Measurements from ENCODE around the gene KPNA2.
"Not testable (repeated sequence)": the region's sequence is repeated elsewhere in the genome, so short reads cannot be mapped to it uniquely, and the experiment has no call there.

The KPNA2 gene

DNA sequence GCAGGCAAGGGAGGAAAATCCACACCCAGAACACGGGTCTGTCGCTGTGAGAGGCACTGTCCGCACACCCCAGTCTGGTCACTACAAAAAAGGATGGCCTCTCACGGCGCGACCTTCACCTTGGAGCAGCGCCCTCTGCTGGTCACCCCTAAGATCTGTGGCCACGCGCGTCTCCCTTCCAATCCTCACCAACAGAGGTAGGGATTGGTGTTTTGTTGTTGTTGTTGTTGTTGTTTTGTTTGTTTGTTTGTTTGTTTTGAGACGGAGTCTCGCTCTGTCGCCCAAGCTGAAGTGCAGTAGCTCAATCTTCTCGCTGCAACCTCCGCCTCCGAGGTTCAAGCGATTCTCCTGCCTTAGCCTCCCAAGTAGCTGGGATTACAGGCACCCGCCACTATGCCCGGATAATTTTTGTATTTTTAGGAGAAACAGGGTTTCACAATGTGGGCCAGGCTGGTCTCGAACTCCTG, 24.3 kb upstream of the KPNA2 start:
- no peak overlapping the region for H3K4me3 ChIP-seq (ENCODE audit: low read depth, low read length)
- TF ChIP-seq, protein P1, sequence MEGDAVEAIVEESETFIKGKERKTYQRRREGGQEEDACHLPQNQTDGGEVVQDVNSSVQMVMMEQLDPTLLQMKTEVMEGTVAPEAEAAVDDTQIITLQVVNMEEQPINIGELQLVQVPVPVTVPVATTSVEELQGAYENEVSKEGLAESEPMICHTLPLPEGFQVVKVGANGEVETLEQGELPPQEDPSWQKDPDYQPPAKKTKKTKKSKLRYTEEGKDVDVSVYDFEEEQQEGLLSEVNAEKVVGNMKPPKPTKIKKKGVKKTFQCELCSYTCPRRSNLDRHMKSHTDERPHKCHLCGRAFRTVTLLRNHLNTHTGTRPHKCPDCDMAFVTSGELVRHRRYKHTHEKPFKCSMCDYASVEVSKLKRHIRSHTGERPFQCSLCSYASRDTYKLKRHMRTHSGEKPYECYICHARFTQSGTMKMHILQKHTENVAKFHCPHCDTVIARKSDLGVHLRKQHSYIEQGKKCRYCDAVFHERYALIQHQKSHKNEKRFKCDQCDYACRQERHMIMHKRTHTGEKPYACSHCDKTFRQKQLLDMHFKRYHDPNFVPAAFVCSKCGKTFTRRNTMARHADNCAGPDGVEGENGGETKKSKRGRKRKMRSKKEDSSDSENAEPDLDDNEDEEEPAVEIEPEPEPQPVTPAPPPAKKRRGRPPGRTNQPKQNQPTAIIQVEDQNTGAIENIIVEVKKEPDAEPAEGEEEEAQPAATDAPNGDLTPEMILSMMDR (IDR thresholded peaks at IDR 0.05; ENCODE audit: low read depth, low read length, missing control alignments), result peak; percentile 61
- in situ Hi-C loops (cut with HindIII; ENCODE audit: low sequenced_read_pairs), result no loop called here
- DNase-seq (ENCODE audit: low read depth), result no peak

DNA sequence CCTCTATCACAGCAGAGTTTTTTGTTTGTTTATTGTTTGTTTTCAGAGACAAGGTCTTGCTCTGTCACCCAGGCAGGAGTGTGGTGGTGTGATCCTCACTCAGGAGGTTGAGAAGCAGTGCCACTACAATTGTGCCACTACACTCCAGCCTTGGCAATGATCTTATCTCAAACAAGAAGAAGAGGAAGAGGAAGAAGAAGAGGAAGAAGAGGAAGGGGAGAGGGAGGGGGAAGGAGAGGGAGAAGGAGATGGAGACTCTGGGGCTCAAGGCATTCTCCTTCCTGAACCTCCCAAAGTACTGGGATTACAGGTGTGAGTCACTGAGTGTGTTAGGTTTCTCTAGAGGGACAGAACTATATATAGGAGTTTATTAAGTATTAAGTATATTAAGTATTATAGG, 22.1 kb upstream of the KPNA2 start:
- no peak for DNase-seq (ENCODE audit: low read depth)
- in situ Hi-C loops (cut with HindIII; ENCODE audit: low sequenced_read_pairs), result no loop called here
- no peak overlapping the region for H3K4me3 ChIP-seq (ENCODE audit: low read depth, low read length)
- TF ChIP-seq, protein P1 (IDR thresholded peaks at IDR 0.05; ENCODE audit: low read depth, low read length, missing control alignments), result no peak

DNA sequence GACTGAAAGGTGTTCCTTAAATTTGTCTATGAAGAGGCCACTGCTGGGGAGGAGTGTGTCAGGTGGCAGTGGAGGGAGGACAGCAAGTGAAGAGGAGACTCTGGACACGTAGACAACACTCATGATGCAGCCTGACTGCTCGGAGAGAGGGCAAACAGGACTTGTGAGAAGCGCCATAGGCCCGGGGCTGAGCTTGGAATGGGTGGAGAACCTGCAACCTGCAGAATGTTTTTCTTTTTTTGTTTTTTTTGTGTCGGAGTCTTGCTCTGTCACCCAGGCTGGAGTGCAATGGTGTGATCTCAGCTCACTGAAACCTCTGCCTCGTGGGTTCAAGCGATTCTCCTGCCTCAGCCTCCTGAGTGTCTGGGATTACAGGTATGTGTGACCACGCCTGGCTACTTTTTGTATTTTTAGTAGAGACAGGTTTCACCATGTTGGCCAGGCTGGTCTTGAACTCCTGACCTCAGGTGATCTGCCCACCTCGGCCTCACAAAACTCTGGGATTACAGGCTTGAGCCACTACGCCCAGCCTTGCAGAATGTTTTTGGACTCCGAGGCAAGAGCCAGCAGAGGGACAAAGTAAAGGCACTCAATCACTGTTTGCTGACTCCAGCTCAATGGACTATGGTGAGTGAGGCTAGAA, 20.3 kb upstream of the KPNA2 start:
- TF ChIP-seq, protein P1 (IDR thresholded peaks at IDR 0.05; ENCODE audit: low read depth, low read length, missing control alignments), result no peak
- in situ Hi-C loops (cut with HindIII; ENCODE audit: low sequenced_read_pairs), result no loop called here

DNA sequence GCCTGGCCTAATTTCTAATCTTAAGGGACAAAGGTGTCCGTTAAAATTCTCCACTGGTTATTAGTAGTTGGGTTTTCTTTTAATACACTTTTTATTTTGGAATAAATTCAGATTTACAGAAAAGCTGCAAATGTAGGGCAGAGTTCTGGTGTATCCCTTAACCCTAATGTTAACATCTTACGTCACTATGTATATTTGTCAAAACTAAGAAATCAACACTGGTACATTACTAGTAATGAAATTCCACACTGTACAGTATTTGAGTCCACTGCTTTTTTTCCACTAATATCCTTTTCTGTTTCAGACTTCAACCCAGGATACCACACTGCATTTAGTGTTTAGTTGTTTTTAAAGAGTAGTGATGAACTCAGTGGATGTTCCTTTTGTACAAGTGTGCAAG, 18.7 kb upstream of the KPNA2 start:
- TF ChIP-seq, protein P1 (IDR thresholded peaks at IDR 0.05; ENCODE audit: low read depth, low read length, missing control alignments), result no peak
- no peak for DNase-seq (ENCODE audit: low read depth)
- in situ Hi-C loops (cut with HindIII; ENCODE audit: low sequenced_read_pairs), result no loop called here
- H3K4me3 ChIP-seq (ENCODE audit: low read depth, low read length), result no peak overlapping the region

More for the DNA sequence above, 20.3 kb upstream of the KPNA2 start:
- DNase-seq (ENCODE audit: low read depth), result no peak
- no peak overlapping the region for H3K4me3 ChIP-seq (ENCODE audit: low read depth, low read length)

DNA sequence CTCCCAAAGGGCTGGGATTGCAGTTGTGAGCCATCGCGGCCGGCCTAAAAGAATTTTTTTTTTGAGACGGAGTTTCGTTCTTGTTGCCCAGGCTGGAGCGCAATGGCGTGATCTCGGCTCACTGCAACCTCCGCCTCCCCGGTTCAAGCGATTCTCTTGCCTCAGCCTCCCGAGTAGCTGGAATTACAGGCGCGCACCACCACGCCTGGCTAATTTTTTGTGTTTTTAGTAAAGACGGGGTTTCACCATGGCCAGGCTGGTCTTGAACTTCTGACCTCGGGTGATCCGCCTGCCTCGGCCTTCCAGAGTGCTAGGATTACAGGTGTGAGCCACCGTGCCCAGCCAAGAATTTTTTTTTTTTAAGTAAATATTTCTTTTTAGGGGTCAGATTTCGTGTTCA, 17.0 kb upstream of the KPNA2 start:
- in situ Hi-C loops (cut with HindIII; ENCODE audit: low sequenced_read_pairs); H3K4me3 ChIP-seq (ENCODE audit: low read depth, low read length); DNase-seq (ENCODE audit: low read depth): not testable (repeated sequence)

DNA sequence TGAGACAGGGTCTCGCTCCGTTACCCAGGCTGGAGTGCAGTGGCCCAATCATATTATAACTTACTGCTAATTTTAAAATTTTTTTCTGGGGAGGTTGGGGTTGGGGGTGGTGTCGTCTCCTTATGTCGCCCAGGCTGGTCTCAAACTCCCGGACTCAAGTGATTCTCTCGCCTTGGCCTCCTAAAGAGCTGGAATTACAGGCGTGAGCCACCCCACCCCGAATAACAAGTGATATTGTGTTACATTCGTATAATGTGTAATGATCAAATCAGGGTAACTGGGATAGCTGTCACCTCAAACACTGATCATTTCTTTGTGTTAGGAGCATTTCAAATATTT, 16.2 kb upstream of the KPNA2 start:
- DNase-seq (ENCODE audit: low read depth), result no peak

More for the DNA sequence above, 16.2 kb upstream of the KPNA2 start:
- H3K4me3 ChIP-seq (ENCODE audit: low read depth, low read length), result peak overlapping the region; percentile 62
- TF ChIP-seq, protein P1 (IDR thresholded peaks at IDR 0.05; ENCODE audit: low read depth, low read length, missing control alignments), result no peak
- in situ Hi-C loops (cut with HindIII; ENCODE audit: low sequenced_read_pairs), result no loop called here

Data from astrocyte of the cerebellum (primary cell).